HepG2 (cell line): ENCODE measurements around the gene ITPRIPL1. TPM values are rescaled to one million over a fixed set of nuclear protein-coding genes. Genes with fewer than 3 reads are reported as not detected.

Source experiments
- ARID2 ChIP-seq: sonication (generic); formaldehyde crosslinking; IDR thresholded peaks from 2 replicates; pipeline ENCODE4 v1.8.1; 2022; ENCODE audit warnings: mild to moderate bottlenecking, missing genetic modification reagents, borderline replicate concordance
- HDAC1 ChIP-seq: sonication (generic); formaldehyde crosslinking; IDR thresholded peaks from 2 replicates; pipeline ENCODE4 v1.5.1; 2020; ENCODE audit warnings: mild to moderate bottlenecking, missing genetic modification reagents
- HIC2 ChIP-seq: sonication (generic); formaldehyde crosslinking; IDR thresholded peaks from 2 replicates; pipeline ENCODE4 v1.9.0; 2022; ENCODE audit warnings: low read depth, missing genetic modification reagents
- HOXA3 ChIP-seq: sonication (generic); formaldehyde crosslinking; IDR thresholded peaks from 2 replicates; pipeline ENCODE4 v1.5.0; 2020; ENCODE audit warnings: missing genetic modification reagents
- ISL2 ChIP-seq: sonication (generic); formaldehyde crosslinking; IDR thresholded peaks from 2 replicates; pipeline ENCODE4 v1.5.0; 2020; ENCODE audit warnings: missing genetic modification reagents
- KDM5B ChIP-seq: sonication (generic); formaldehyde crosslinking; IDR thresholded peaks from 2 replicates; pipeline ENCODE4 v1.4.0; 2020; ENCODE audit warnings: missing genetic modification reagents, mild to moderate bottlenecking, borderline replicate concordance
- KDM6A ChIP-seq: IDR thresholded peaks from 2 replicates; pipeline ENCODE4 v1.6.1; 2016; ENCODE audit warnings: low read depth
- KIAA2018 ChIP-seq: sonication (generic); formaldehyde crosslinking; IDR thresholded peaks from 2 replicates; pipeline ENCODE4 v1.5.0; 2020; ENCODE audit warnings: mild to moderate bottlenecking, missing genetic modification reagents, borderline replicate concordance
- SRF ChIP-seq: IDR thresholded peaks from 2 replicates; pipeline ENCODE4 v1.6.1; 2011; ENCODE audit warnings: mild to moderate bottlenecking, low read depth, low read length, moderate library complexity
- THRA ChIP-seq: sonication (generic); formaldehyde crosslinking; IDR thresholded peaks from 2 replicates; pipeline ENCODE4 v1.4.0; 2020; ENCODE audit warnings: missing genetic modification reagents, borderline replicate concordance
- ZBTB49 ChIP-seq: sonication (generic); formaldehyde crosslinking; IDR thresholded peaks from 2 replicates; pipeline ENCODE4 v1.4.0; 2020; ENCODE audit warnings: missing genetic modification reagents, borderline replicate concordance
- ZNF484 ChIP-seq: sonication (generic); formaldehyde crosslinking; IDR thresholded peaks from 2 replicates; pipeline ENCODE4 v1.5.1; 2020; ENCODE audit warnings: mild to moderate bottlenecking, low read depth, missing genetic modification reagents, borderline replicate concordance
- ZNF746 ChIP-seq: sonication (generic); formaldehyde crosslinking; IDR thresholded peaks from 2 replicates; pipeline ENCODE4 v1.8.0; 2022; ENCODE audit warnings: mild to moderate bottlenecking, missing genetic modification reagents
- ZNF784 ChIP-seq: sonication (generic); formaldehyde crosslinking; IDR thresholded peaks from 2 replicates; pipeline ENCODE4 v1.5.1; 2020; ENCODE audit warnings: missing genetic modification reagents, mild to moderate bottlenecking, borderline replicate concordance
- ZSCAN22 ChIP-seq: sonication (generic); formaldehyde crosslinking; IDR thresholded peaks from 2 replicates; pipeline ENCODE4 v1.4.0; 2020; ENCODE audit warnings: mild to moderate bottlenecking, missing genetic modification reagents
- polyA plus RNA-seq, 8 experiments: library from polyadenylated mRNA; depleted of rRNA in 3 of 8; stranded (reverse) in 7 of 8; unstranded in 1 of 8; fragments of >200 nt; fragmentation: Illumina TruSeq in 4 of 8; extraction: Trizol in 4 of 8; gene quantifications; 2 replicates each; pipeline versions ENCODE4 v1.2.1 to v1.2.3, GENCODE V29; 2011 to 2016; ENCODE audit warnings: low read depth in 4 of 8, missing spikeins in 1 of 8, mixed read lengths in 1 of 8; ENCODE audit not compliant: insufficient read depth in 1 of 8
- total RNA-seq, 5 experiments: library from RNA; depleted of rRNA; stranded (reverse); fragments of >200 nt; fragmentation: Illumina TruSeq; extraction: Trizol; gene quantifications; 2 replicates each; pipeline ENCODE4 v1.2.3, GENCODE V29; 2016; ENCODE audit warnings: low read depth in 1 of 5

The ITPRIPL1 gene
- total and polyA plus RNA-seq, 2 of the 13 experiments (the other 11 are each of a cell fraction or from before 2014, with no cell fraction given): 4.3 to 11.7 TPM

GRCh38 chr2:96317584-96317997 is 7.5 kb upstream of the ITPRIPL1 start (continued):
- TF ChIP-seq ZSCAN22 (CRISPR knock-in tag): no peak
- no peak for TF ChIP-seq ARID2
- TF ChIP-seq SRF: no peak
- TF ChIP-seq ZNF484 (CRISPR knock-in tag): no peak
- TF ChIP-seq ZNF784 (CRISPR knock-in tag): no peak
- 0 out of 2 replicates have a peak, but pooled peaks have one; percentile 39 for TF ChIP-seq HIC2 (CRISPR knock-in tag)
- peak; percentile 75 for TF ChIP-seq HDAC1
- TF ChIP-seq KIAA2018 (CRISPR knock-in tag): no peak
- no peak for TF ChIP-seq ZNF746
- peak; percentile 28; the same call in 1 of the 2 replicates for TF ChIP-seq KDM5B (CRISPR knock-in tag)
- no peak for TF ChIP-seq ZBTB49
- no peak; the same call in 1 of the 2 replicates for TF ChIP-seq KDM6A (CRISPR knock-in tag)
- TF ChIP-seq THRA (CRISPR knock-in tag): no peak
- no peak for TF ChIP-seq ISL2 (CRISPR knock-in tag)
- TF ChIP-seq HOXA3: 0 out of 2 replicates have a peak, but pooled peaks have one; percentile 44
